Measurements from ENCODE around the gene RRP15.
A peak's percentile ranks its signal among the peaks of the same experiment; 100 is the strongest.
"Not testable (repeated sequence)": the region's sequence is repeated elsewhere in the genome, so short reads cannot be mapped to it uniquely, and the experiment has no call there.

The RRP15 gene

GRCh38 chr1:218297867-218298266, 12.8 kb downstream of the RRP15 start:
- no peak for DNase-seq

GRCh38 chr1:218298398-218298797, 13.3 kb downstream of the RRP15 start:
- no peak for DNase-seq

- no peak for DNase-seq
Measured at GRCh38 chr1:218299416-218299815, 14.3 kb downstream of the RRP15 start.

- no peak for DNase-seq
Measured at GRCh38 chr1:218301217-218301616, 16.1 kb downstream of the RRP15 start.

GRCh38 chr1:218302155-218302554, 17.1 kb downstream of the RRP15 start:
- no peak for DNase-seq

- no peak for DNase-seq
Measured at GRCh38 chr1:218303176-218303879, 18.2 kb downstream of the RRP15 start.

GRCh38 chr1:218304281-218305039, 19.4 kb downstream of the RRP15 start:
- peak in 1 of 2 experiments; percentile 12 for DNase-seq

- no peak for DNase-seq
Measured at GRCh38 chr1:218305472-218306064, 20.5 kb downstream of the RRP15 start.

- DNase-seq, result no peak
Measured at GRCh38 chr1:218312509-218312908, 27.4 kb downstream of the RRP15 start.

GRCh38 chr1:218314316-218314715, 29.2 kb downstream of the RRP15 start:
- no peak for DNase-seq

- DNase-seq, result no peak
Measured at GRCh38 chr1:218315638-218316037, 30.5 kb downstream of the RRP15 start.

GRCh38 chr1:218317061-218317460, 32.0 kb downstream of the RRP15 start:
- DNase-seq, result no peak

- not testable (repeated sequence) for DNase-seq
Measured at GRCh38 chr1:218320182-218320581, 35.1 kb downstream of the RRP15 start.

GRCh38 chr1:218322762-218323161, 37.7 kb downstream of the RRP15 start:
- no peak for DNase-seq

GRCh38 chr1:218323568-218324225, 38.6 kb downstream of the RRP15 start:
- DNase-seq, result no peak

- no peak for DNase-seq
Measured at GRCh38 chr1:218324226-218324580, 39.1 kb downstream of the RRP15 start.

GRCh38 chr1:218328769-218329168, 43.7 kb downstream of the RRP15 start:
- DNase-seq, result no peak

GRCh38 chr1:218330043-218330623, 45.0 kb downstream of the RRP15 start:
- no peak for DNase-seq

- no peak for DNase-seq
Measured at GRCh38 chr1:218332416-218332815, 47.3 kb downstream of the RRP15 start.

- DNase-seq, result no peak
Measured at GRCh38 chr1:218336328-218336727, 51.2 kb downstream of the RRP15 start.

- DNase-seq, result peak; percentile 34 to 49
Measured at GRCh38 chr1:218339267-218339831, 54.3 kb downstream of the RRP15 start.

- DNase-seq, result no peak
Measured at GRCh38 chr1:218341325-218341724, 56.2 kb downstream of the RRP15 start.

GRCh38 chr1:218342091-218342490, 57.0 kb downstream of the RRP15 start:
- no peak for DNase-seq

All from SHP77 (cell line).